GM21576 (cell line): ENCODE measurements around the gene C5AR1.
"Not testable (repeated sequence)": the region's sequence is repeated elsewhere in the genome, so short reads cannot be mapped to it uniquely, and the experiment has no call there.

Experiments
- ATAC-seq: cut with Tn5 transposase; IDR thresholded peaks from one replicate; pipeline ENCODE4 v1.9.1; 2021; ENCODE audit warnings: mild to moderate bottlenecking, moderate library complexity; ENCODE audit not compliant: unreplicated experiment

The C5AR1 gene

DNA sequence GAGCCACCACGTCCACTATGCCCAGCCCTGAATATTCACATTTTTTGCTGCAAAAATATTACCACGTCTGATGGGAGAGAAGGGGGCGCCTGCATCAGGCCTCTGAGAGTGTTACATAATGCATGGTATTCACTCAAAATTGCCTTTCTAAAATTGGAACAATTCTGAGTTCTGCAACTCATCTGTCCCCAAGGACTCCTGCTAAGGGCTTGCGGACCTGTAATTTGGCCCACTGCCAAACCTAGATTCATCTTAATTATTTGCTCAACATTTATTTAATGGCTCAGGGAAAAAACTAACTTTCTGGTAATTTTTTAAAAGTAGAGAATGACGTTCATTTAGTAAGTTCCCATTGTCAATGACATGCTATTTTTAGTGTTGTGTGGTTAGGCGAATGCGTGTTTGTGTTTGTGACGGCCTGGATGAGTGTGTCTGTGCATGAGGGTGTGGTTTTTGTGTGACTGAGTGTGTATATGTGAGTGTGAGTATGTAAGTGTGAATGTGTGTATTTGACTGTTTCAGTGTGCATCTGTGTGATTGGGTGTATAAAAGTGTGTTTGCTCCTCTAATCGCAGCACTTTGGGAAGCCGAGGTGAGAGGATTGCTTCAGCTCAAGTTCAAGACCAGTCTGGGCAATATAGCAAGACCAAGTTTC, 26.1 kb upstream of the C5AR1 start:
- no peak for ATAC-seq

DNA sequence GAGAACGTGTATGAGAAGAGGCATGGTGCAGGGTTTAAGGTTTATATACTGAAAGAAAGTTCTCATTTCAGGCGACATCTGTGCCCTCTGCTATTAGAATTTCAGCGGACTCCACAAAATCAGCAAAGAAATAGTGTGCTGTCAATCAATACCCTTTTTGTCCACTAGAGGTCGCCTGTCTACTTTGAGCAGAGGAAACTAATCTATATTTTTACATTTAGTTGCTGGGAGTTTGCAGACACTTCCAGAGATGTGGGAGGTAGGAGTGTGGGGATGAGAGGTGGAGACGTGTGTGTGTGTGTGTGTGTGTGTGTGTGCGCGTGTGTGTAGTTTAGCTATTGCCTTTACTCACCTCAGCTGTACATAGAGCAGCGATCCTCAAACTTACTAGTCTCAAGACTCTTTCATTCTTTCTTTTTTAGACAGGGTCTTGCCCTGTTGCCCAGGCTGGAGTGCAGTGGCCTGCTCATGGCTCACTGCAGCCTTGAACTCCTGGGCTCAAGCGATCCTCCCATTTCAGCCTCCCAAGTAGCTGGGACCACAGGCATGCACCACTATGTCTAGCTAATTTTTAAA, 25.2 kb upstream of the C5AR1 start:
- no peak for ATAC-seq

DNA sequence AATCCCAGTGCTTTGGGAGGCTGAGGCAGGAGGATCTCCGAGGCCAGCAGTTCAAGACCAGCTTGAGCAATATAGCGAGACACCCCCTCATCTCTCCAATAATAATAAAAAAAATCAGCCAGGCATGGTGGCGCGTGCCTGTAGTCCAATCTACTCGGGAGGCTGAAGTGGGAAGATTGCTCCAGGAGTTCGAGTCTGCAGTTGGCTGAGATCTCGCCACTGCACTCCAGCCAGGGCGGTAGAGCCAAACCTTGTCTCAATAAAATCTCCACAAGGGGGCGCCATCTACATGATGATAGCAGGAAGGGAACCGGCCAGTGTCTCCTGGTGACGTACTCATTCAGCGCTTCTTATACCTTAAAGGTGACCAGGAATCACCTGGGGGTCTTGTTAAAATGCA, 13.6 kb upstream of the C5AR1 start:
- no peak for ATAC-seq

DNA sequence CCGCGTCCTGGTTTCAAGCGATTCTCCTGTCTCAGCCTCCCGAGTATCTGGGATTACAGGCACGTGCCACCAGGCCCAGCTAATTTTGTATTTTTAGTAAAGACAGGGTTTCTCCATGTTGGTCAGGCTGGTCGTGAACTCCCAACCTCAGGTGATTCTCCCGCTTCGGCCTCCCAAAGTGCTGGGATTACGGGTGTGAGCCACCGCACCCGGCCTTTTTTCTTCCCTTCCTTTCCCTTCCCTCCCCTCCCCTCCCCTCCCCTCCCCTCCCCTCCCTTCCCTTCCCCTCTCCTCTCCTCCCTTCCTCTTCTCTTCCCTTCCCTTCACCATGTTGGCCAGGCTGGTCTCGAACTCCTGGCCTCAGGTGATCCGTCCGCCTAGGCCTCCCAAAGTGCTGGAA, 8.8 kb upstream of the C5AR1 start:
- ATAC-seq = not testable (repeated sequence)

DNA sequence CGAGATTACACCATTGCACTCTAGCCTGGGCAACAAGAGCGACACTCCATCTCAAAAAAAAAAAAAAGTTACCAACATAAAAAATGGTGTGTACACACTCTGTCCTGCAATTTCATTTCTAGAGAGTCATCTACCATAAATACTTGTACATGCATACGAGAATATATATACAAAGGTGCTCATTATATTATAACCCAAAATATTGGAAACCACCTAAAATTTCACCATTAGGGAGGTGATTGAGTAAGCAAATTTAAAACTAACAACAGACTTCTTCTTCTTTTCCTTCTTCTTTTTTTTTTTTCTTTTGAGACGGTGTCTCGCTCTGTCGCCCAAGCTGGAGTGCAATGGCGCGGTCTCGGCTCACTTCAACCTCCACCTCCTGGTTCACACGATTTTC, 7.4 kb upstream of the C5AR1 start:
- ATAC-seq = no peak

DNA sequence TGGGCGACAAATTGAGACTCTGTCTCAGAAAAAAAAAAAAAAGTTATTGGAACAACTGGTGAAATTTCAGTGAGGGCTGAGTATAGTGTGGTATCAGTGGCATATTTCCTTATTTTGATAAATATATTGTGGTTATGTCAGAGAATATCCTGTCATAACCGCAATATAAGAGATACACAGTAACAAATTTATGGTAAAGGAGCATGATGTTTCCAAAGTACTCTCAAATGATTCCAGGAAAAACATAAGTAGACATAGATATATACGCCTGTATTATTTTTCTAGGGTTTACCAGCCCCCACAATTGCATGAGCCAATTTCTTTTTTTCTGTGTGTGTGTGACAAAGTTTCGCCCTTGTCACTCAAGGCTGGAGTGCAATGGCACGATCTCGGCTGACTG, 5.7 kb upstream of the C5AR1 start:
- no peak for ATAC-seq

DNA sequence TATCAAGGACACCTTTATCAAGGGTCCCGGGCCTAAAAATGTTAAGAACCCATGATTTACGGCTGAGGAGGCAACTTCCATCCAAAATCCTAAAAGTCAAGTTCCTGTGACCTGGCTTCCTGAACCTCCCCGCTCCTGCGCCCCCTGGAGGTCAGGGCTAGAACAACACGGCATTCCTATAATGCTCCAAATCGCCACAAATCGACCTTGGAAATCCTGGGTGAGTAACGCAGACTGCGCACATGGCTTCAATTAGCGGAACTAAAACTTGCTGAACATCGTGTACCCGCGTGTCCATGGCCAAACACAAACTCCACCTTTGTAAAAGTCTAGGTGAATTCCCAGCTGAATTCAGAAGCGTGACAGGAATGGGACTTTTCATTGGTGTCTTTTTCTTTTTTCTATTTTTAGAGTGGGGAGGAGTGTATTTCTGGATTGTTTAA, 4.3 kb upstream of the C5AR1 start:
- no peak for ATAC-seq

DNA sequence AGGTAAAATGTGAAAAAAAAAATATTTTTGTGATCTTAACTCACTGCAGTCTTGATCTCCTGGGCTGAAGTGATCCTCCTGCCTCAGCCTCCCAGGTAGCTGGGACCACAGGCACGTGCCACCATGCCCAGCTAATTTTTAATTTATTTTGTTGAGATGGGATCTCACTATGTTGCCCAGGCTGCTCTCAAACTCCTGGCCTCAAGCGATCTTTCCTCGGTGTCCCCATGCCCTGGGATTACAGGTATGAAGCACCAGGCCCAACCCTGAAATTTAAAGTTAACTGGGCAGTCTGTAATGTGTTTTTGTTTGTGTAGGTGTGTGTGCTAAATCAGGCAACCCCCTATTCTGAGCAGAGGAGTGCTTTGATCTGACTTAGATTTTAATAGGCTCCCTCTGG, 3.4 kb upstream of the C5AR1 start:
- no peak for ATAC-seq

DNA sequence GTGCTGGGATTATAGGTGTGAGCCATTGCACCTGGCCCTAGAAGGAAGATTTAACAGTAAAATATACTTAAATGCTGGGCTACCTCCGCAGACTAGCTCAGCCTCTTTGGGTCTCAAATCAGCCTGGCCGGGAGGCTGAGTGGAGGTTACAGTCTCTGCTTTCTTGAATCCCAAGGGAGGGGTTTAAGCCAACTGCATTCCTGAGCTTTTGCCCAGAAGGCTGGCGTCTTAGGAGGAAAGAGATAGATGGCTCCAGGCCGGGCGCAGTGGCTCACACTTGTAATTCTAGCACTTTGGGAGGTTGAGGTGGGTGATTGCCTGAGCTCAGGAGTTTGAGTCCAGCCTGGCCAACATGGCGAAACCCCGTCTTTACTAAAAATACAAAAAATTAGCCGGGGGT, 623 bp upstream of the C5AR1 start:
- no peak for ATAC-seq

DNA sequence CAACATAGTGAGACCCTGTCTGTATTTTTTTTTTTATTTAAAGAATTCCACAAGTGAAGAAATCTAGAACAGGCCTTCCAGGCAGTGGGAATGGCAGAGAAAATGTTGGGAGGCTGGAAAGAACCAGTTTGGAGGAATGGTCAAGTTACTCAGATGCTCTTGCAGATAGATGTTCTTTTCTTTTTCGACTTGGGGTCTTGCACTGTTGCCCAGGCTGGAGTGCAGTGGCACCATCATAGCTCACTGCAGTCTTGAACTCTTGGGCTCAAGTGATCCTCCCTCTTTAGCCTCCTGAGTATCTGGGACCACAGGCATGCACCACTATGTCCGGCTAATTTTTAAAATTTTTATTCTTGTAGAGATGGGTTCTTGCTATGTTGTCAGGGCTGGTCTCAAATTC, 662 bp downstream of the C5AR1 start:
- no peak for ATAC-seq

DNA sequence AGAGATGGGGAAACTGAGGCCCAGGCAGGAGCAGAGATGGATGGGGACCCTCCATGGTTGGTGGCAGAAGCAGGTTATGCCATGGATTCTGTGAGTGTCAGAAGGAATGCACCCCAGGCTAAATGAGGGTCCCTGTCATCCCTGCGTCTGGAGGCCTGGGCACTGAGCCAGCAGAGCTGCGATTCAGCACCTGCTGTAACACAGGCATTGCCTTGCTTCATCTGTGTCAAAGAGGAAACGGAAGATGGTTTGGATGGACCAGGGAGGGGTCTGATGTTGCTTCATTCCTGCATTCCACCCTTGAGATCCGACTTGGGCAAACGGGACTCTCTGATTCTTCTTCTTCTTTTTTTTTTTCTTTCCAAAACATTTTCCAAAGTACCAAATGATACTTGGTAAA, 1.2 kb downstream of the C5AR1 start:
- ATAC-seq = no peak

DNA sequence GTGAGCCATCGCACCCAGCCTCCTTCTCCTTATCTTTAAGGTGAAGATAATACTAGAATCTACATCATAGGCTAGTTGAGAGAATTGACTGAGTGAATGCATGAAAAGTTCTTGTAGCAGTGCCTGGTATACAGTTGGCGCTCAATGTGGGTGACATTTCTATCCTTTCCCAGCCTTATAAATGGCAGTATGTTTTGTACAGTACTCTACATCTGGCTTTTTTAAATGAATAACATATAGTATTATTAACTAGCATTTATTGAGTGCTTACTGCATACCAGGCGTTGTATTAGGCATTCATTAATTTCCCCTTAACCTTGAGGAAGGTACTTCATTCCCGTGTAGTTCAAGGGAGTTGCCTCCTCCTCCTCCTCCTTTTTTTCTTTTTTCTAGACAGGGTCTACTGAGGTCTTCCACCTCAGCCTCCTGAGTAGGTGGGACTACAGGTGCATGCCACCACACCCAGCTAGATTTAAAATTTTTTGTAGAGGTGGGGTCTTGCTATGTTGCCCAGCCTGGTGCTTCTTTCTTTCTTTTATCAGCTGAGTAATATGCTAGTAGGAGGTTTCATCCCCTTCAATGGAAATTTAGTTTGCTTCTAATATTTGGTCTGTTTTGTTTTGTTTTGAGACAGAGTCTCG, 2.8 kb downstream of the C5AR1 start:
- ATAC-seq = no peak

DNA sequence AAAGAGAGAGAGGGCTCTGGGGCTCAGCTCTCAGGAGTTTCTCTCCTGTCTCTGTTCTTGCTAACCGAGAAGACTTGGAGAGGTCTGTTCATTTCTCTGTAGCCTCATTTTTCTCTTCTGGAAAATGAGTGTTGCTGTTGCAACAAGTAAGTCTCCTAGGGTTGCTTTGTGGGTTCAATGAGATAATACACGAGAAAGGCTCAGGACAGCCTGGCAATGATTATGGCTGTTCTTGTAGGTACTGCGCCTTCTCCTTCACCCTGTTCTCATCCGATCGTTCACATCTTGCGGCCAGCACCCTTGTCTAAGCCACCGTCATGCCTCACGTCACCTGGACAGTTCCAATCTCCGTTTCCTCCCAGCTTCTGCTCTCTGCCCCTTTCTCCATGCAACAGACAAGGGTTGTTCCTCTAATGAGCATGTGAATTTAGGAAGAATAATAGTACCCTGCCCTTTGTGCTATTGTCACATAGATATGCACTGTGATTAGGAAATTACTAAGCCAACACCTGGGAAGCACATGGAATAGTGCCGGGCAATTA, 4.2 kb downstream of the C5AR1 start:
- ATAC-seq = no peak

DNA sequence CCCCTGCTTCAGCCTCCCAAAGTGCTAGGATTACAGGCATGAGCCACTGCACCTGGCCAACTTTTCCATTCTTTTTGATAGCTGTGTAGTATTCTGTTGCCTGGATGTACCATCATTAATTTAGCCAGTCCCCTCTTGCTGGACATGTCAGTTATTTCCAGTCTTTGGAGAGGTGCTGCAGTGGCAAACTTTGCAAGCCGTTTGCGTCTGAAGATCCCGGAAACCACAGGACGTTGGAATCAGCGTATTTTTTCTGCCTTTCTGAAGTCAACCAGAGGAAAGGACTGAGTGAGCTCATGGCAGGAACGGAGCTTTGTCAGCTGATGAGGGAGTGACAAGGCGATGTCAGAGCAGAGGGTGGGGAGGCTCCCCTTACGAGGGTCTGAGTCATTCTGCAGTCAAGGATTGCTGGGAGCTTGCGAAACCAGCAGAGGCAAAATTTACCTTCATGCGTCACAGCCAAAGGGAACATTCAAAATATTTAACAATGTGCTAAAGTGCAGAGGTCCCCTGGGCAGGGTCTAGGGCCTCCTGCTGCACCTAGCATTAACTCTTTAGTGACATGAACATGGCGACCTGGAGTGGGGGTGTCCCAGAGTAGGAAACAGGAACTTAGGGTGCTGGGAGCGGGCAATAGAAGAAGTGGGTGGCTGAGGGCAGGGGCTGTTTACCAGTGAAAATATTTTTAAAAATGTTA, 5.6 kb downstream of the C5AR1 start:
- no peak for ATAC-seq

DNA sequence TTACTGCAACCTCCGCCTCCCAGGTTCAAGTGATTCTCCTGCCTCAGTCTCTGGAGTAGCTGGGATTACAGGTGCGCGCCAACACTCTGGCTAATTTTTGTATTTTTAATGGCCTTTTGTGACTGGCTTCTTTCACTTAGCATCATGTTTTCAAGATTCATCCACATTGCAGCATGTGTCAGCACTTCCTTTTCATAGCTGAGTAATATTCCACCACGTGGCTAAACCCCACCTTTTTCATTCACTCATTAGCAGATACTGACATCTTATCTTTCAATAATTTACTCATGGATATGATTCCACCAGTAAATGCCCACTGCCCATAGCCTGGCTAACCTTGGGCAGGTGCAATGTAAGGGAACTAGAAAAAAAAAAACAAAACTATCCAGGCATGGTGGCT, 6.9 kb downstream of the C5AR1 start:
- ATAC-seq = no peak

DNA sequence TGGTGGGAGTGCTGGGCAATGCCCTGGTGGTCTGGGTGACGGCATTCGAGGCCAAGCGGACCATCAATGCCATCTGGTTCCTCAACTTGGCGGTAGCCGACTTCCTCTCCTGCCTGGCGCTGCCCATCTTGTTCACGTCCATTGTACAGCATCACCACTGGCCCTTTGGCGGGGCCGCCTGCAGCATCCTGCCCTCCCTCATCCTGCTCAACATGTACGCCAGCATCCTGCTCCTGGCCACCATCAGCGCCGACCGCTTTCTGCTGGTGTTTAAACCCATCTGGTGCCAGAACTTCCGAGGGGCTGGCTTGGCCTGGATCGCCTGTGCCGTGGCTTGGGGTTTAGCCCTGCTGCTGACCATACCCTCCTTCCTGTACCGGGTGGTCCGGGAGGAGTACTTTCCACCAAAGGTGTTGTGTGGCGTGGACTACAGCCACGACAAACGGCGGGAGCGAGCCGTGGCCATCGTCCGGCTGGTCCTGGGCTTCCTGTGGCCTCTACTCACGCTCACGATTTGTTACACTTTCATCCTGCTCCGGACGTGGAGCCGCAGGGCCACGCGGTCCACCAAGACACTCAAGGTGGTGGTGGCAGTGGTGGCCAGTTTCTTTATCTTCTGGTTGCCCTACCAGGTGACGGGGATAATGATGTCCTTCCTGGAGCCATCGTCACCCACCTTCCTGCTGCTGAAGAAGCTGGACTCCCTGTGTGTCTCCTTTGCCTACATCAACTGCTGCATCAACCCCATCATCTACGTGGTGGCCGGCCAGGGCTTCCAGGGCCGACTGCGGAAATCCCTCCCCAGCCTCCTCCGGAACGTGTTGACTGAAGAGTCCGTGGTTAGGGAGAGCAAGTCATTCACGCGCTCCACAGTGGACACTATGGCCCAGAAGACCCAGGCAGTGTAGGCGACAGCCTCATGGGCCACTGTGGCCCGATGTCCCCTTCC, 10.5 kb downstream of the C5AR1 start:
- ATAC-seq = no peak

DNA sequence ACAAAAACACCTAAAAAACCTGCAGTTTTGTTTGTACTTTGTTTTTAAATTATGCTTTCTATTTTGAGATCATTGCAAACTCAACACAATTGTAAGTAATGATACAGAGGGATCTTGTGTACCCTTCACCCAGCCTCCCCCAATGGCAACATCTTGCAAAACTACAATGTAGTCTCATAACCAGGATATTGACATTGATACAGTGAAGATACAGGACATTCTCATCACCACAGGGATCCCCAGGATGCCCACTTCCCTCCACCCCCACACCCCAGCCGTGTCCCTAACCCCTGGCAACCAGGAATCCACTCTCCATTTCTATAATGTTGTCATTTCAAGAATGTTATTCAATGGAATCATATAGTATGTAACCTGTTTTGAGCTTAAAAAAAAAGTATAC, 12.0 kb downstream of the C5AR1 start:
- no peak for ATAC-seq

DNA sequence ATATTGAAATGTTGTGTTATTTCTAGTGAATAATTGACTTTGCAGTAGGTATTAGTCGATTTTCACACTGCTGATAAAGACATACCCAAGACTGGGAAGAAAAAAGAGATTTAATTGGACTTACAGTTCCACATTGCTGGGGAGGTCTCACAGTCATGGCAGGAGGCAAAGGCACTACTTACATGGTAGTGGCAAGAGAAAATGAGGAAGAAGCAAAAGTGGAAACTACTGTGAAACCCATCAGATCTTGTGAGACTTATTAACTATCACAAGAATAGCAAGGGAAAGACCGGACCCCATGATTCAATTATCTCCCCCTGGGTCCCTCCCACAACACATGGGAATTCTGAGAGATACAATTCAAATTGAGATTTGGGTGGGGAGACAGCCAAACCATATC, 12.4 kb downstream of the C5AR1 start:
- no peak for ATAC-seq

DNA sequence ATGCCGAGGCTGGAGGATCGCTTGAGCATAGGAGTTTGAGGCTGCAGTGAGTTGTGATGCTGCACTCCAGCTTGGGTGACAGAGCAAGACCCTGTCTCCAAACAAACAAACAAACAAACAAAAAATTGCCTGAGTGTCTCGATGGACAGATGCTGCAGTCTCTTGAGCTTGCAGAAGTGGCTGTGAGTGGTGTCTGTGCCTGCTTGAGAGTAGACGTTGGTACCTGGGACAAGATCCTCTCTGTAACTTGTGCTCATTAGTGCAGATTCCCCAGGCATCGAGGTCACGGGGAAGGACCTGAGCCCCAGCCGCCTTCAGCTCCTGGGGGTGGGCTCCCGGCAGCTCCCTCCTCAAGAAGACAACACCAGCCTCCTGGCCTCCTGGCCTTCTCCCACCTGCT, 13.7 kb downstream of the C5AR1 start:
- no peak for ATAC-seq

DNA sequence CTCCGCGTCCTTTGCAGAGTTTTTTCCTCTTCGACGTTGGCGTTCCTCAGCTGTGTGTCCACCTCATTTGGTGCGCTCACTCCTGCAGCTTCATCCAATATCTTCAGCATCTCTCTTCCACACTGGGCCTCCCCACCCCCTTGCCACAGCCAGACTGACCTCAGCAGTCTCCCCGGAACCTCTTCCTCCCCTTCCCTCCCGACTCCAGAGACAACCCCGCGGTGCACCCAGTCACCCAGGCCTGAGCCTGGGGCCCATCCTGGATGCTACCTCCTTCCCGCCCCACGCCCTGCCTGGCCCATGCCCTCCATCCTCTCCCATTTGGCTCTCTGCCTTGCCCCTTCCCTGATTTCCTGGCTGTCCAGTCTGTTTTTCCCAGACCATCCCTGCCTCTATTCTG, 14.2 kb downstream of the C5AR1 start:
- ATAC-seq = no peak

DNA sequence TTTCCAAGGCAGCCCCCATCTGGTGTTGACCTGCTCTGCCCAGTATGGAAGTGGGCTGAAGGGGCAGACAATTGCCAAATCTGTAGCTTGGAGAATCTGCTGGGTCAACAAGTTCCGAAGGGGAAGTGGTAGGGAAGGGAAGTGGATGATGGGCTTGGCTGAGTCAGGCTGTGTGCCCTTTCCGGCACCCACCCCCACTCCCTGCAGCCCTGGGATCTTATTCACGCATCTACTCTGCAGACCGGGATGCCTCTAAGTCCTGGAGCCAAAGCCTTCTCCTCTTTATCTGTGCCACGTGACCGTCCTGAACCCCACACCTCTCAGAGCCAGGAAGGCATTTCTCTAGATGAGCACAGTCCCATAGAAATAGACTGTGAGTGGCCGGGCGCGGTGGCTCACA, 14.8 kb downstream of the C5AR1 start:
- no peak for ATAC-seq
